Ovary (tissue), 9 donors: ENCODE results near the gene FAM117B. TPM values are rescaled to one million over a fixed set of nuclear protein-coding genes. Genes with fewer than 3 reads are reported as not detected.
"Not testable (repeated sequence)": the region's sequence is repeated elsewhere in the genome, so short reads cannot be mapped to it uniquely, and the experiment has no call there.

Experiments
- DNase-seq, 5 donors: peaks; one replicate each; pipeline ENCODE4 v3.0.0-alpha.2; 2019 to 2020
- H3K27ac ChIP-seq, 2 donors: fragments of 200-600 bp; one replicate each; pipeline versions ENCODE4 v1.5.1 to v1.8.0; 2019 to 2022
- H3K27me3 ChIP-seq: fragments of 200-600 bp; one replicate; pipeline ENCODE4 v1.8.0; 2022
- H3K36me3 ChIP-seq: fragments of 200-600 bp; sonication (generic); one replicate; pipeline ENCODE4 v1.5.1; 2019
- H3K4me1 ChIP-seq: one replicate; pipeline ENCODE4 v1.8.1; 2013; ENCODE audit warnings: mild to moderate bottlenecking, moderate library complexity; ENCODE audit not compliant: insufficient read depth
- H3K4me3 ChIP-seq: fragments of 200-600 bp; sonication (generic); one replicate; pipeline ENCODE4 v1.5.1; 2017
- H3K9me3 ChIP-seq, 2 donors: fragments of 200-600 bp in 1 of 2; sonication (generic) in 1 of 2; one replicate each; pipeline versions ENCODE4 v1.5.1 to v1.8.1; 2013 to 2019; ENCODE audit warnings: mild to moderate bottlenecking in 1 of 2, moderate library complexity in 1 of 2
- CTCF ChIP-seq, 3 donors: fragments of 450-650 bp in 2 of 3; fragments of 200-600 bp in 1 of 3; IDR thresholded peaks; one replicate each; pipeline versions ENCODE4 v1.5.1 to v1.8.0; 2016 to 2022; ENCODE audit warnings: antibody characterized with exemption in 3 of 3, mild to moderate bottlenecking in 1 of 3
- EP300 ChIP-seq: sonication (generic); formaldehyde crosslinking; IDR thresholded peaks from one replicate; pipeline ENCODE4 v1.6.1; 2017; ENCODE audit warnings: antibody characterized with exemption
- POLR2A ChIP-seq: fragments of 450-650 bp; IDR thresholded peaks from one replicate; pipeline ENCODE4 v1.6.1; 2017; ENCODE audit warnings: antibody characterized with exemption, mild to moderate bottlenecking, moderate library complexity
- WGBS, 3 donors: extraction: QIAGEN DNeasy Blood & Tissue Kit in 1 of 3; methylation state at CpG; one replicate each; pipeline versions ENCODE4 v1.1.5 to v1.1.7; 2013 to 2017; 5-methylcytosine and 5-hydroxymethylcytosine counted together
- intact Hi-C, 4 donors: fragments of 100-400 bp; cut with DNase I; formaldehyde crosslinking; loops; one replicate each; pipeline versions ENCODE4 v1.11.0 to v1.15.1; 2022 to 2023
- polyA plus RNA-seq, 2 donors: library from polyadenylated mRNA; stranded (reverse); fragments of 200-250 nt in 1 of 2; fragments of 350-450 nt in 1 of 2; fragmentation: Illumina TruSeq in 1 of 2; extraction: RNeasy Lipid Tissue Mini Kit (QIAGEN cat#74804) in 1 of 2; gene quantifications; one replicate each; pipeline ENCODE4 v1.2.3, GENCODE V29; 2013 to 2014
- total RNA-seq, 7 donors: library from RNA; depleted of rRNA in 2 of 7; stranded (reverse); fragments of >200 nt in 2 of 7; fragmentation: NEBNext Ultra II Directional in 3 of 7; extraction: Animal tissue kit (Norgen Biotek cat#: 25700) in 3 of 7; gene quantifications; one replicate each; pipeline versions ENCODE4 v1.1.0 to v1.2.4, GENCODE V29; 2016 to 2023
- donor health status: DM: no; HTN: no; CAD: no; lungs with moderate emphysema.
- donor health status: DM: no; HTN: no; CAD: no.
- donor health status: Bipolar disorder and iron deficiency.
- donor health status: DM: yes; HTN: yes; CAD: no.
- donor health status: DM: no; HTN: no; CAD: no.
- donor health status: DM: yes; HTN: yes; CAD: no.

Gene FAM117B
- total and polyA plus RNA-seq, 9 donors: 5.1 to 13.6 (median 9.8) TPM

- WGBS, 3 donors: 95 to 98% (median 96%) methylated on average over 4 of the region's 4 CpGs
- Histone ChIP-seq H3K4me3 (no peak overlapping the region), H3K27ac (no peak overlapping the region), H3K9me3 (no peaks in the 10 kb centered on the region), H3K27me3 (no peaks in the 10 kb centered on the region), H3K4me1 (no peaks in the 10 kb centered on the region), H3K36me3 (no peaks in the 10 kb centered on the region)
- intact Hi-C loops: no loop called here
- no peak for TF ChIP-seq EP300
- no peak for TF ChIP-seq CTCF (IDR thresholded peaks at IDR 0.05)
- TF ChIP-seq POLR2A: no peak
- no peak for DNase-seq
These were observed 65.5 kb downstream of the FAM117B start for GRCh38 chr2:202700075-202700901.

DNA sequence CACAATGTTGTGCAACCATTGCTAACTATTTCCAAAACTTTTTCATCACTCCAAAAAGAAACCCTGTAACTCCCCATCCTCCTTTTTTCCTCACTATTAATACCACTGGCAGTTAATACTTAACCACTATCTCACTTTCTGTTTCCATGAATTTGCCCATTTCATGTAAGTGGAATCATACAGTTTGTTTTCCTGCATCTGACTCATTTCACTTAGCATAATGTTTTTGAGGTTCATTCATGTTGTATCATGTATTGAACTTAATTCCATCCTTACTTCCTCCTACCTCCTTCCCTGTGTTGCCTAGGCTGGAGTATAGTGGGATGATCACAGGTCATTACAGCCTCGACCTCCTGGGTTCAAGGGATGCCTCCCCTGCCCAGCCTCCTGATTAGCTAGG lies 68.3 kb downstream of the FAM117B start:
- H3K36me3 ChIP-seq: no peaks in the 10 kb centered on the region
- H3K27ac ChIP-seq: no peak overlapping the region
- no peaks in the 10 kb centered on the region for H3K9me3 ChIP-seq
- no peak overlapping the region for H3K4me3 ChIP-seq
- TF ChIP-seq POLR2A (no peak), CTCF (IDR thresholded peaks at IDR 0.05) (no peak), EP300 (no peak)
- peaks cover 1% of the 10 kb centered on the region for H3K4me1 ChIP-seq
- no peak for DNase-seq
- no peaks in the 10 kb centered on the region for H3K27me3 ChIP-seq
- WGBS, 3 donors: 78 to 85% (median 84%) methylated on average over 1 of the region's 1 CpG
- intact Hi-C loops: no loop called here

DNA sequence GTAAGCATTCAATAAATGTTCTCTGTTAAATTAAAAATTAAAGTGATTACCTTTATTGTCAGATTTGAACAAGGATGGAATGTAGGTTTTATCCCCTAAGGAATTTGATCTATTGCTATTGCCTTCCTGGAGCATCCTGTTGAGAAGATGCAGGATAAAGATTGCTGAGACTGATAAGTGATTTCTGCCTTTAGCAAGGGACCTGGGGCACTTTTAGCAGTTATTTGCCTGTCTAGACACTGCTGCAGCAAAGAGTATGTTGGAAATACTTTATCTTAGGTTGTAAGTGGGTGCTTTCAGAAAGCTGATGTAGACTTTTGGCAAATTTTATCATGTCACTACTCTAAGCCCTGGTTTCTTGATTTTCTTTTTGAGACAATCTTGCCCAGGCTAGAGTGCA lies 69.5 kb downstream of the FAM117B start:
- no peak for DNase-seq
- TF ChIP-seq EP300 (no peak), POLR2A (no peak), CTCF (IDR thresholded peaks at IDR 0.05) (no peak)
- Histone ChIP-seq H3K27me3 (no peaks in the 10 kb centered on the region), H3K9me3 (no peaks in the 10 kb centered on the region), H3K36me3 (no peaks in the 10 kb centered on the region), H3K4me1 (peaks cover 1% of the 10 kb centered on the region), H3K27ac (no peak overlapping the region), H3K4me3 (no peak overlapping the region)
- intact Hi-C loops: no loop called here

DNA sequence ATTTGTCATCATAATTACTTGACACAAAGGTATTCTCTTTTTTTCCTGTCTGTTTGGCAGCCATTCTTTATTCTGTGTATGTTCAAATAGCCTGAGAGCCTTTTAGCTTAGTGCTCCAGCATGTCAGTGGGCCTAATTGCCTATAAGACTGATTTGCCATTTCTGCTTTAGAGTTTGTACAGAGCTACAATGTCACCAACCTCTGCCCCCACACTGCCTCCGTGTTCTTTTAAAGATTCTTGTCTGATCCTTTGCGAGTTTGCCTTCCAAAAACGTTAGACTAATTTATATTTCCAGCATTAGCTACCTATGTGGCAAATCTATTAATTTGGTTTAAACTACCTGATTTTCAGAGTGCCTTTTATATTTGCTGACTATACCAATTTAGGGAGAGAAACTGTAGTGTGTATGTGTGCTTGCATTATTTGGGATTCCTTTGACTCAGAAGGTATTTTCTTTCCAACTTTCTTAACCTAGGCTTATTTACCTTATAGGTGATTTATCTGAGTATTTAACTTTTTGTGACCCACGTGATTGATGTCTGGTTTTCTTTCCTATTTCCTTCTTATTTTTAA lies 70.8 kb downstream of the FAM117B start:
- intact Hi-C loops: no loop called here
- H3K9me3 ChIP-seq: no peaks in the 10 kb centered on the region
- no peak overlapping the region for H3K27ac ChIP-seq
- H3K4me3 ChIP-seq: no peak overlapping the region
- no peaks in the 10 kb centered on the region for H3K27me3 ChIP-seq
- 57 to 60% (median 58%) methylated on average over 4 of the region's 4 CpGs for WGBS, 3 donors
- TF ChIP-seq CTCF (IDR thresholded peaks at IDR 0.05) (no peak), POLR2A (no peak), EP300 (no peak)
- peaks cover 1% of the 10 kb centered on the region for H3K4me1 ChIP-seq
- no peak for DNase-seq
- no peaks in the 10 kb centered on the region for H3K36me3 ChIP-seq

DNA sequence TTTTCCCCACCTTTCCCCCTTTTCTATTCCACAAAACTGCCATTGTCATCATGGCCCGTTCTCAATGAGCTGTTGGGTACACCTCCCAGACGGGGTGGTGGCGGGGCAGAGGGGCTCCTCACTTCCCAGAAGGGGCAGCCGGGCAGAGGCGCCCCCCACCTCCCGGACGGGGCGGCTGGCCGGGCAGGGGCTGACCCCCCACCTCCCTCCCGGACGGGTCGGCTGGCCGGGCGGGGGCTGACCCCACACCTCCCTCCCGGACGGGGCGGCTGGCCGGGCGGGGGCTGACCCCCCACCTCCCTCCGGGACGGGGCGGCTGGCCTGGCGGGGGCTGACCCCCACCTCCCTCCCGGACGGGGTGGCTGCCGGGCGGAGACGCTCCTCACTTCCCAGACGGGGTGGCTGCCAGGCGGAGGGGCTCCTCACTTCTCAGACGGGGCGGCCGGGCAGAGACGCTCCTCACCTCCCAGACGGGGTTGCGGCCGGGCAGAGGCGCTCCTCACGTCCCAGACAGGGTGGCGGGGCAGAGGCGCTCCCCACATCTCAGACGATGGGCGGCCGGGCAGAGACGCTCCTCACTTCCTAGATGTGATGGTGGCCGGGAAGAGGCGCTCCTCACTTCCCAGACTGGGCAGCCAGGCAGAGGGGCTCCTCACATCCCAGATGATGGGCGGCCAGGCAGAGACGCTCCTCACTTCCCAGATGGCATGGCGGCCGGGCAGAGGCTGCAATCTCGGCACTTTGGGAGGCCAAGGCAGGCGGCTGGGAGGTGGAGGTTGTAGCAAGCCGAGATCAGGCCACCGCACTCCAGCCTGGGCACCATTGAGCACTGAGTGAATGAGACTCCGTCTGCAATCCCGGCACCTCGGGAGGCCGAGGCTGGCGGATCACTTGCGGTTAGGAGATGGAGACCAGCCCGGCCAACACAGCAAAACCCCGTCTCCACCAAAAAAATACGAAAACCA lies 80.5 kb downstream of the FAM117B start:
- H3K27me3 ChIP-seq, H3K4me1 ChIP-seq, H3K4me3 ChIP-seq, H3K27ac ChIP-seq, H3K36me3 ChIP-seq, intact Hi-C loops, DNase-seq, H3K9me3 ChIP-seq: not testable (repeated sequence)
- WGBS, 3 donors: 94 to 98% (median 96%) methylated on average over 43 to 57 of the region's 64 CpGs
